A204.1 (cell line): ENCODE data around the gene SEC16A.

ENCODE experiments used
- FAIRE-seq: peaks from 2 replicates; lab custom pipeline; 2012; peaks lifted over from hg19 to GRCh38; lab: Jason Lieb, UNC

SEC16A gene

GRCh38 chr9:136504512-136505348, 21.9 kb upstream of the SEC16A start:
- no peak for FAIRE-seq

- FAIRE-seq = no peak
These were observed 20.2 kb upstream of the SEC16A start for GRCh38 chr9:136502940-136503550.

DNA sequence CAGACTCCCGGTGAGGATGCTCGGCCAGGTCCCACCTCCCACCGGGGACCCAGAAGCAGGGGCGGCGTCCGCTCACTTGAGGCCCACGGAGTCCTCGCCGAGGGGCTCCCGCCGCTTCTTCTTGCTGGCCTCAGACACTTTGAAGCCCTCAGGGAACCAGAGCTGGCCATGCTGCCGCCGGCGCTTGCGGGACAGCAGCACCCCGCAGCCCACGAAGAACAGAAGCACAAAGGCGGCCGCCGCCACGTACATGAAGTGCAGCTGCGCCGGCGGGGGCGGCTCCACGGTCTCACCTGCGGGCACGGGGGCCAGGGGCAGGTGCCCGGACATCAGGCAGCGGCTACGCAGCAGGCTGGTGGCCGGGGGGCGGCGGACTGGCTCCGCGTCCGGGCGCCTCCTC, 19.4 kb upstream of the SEC16A start:
- FAIRE-seq = no peak

DNA sequence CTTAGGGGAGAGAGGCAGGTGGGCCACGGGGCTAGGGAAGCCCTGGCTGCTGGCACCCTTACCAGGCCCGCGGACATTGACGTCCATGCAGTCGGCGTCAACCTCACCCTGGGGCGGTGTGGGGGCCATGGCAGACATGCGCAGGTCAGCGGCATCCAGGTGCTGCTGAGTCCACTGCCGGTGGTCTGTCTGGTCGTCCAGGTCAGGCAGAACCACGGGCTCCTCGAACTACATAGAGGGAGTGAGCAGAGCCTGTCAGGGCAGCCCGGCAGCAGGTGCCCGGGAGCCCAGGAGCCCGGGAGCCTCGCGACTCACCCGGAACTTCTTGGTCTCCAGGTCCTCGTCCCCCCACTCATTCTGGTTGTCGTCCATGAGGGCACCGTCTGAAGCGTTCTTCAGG, 18.8 kb upstream of the SEC16A start:
- no peak for FAIRE-seq

DNA sequence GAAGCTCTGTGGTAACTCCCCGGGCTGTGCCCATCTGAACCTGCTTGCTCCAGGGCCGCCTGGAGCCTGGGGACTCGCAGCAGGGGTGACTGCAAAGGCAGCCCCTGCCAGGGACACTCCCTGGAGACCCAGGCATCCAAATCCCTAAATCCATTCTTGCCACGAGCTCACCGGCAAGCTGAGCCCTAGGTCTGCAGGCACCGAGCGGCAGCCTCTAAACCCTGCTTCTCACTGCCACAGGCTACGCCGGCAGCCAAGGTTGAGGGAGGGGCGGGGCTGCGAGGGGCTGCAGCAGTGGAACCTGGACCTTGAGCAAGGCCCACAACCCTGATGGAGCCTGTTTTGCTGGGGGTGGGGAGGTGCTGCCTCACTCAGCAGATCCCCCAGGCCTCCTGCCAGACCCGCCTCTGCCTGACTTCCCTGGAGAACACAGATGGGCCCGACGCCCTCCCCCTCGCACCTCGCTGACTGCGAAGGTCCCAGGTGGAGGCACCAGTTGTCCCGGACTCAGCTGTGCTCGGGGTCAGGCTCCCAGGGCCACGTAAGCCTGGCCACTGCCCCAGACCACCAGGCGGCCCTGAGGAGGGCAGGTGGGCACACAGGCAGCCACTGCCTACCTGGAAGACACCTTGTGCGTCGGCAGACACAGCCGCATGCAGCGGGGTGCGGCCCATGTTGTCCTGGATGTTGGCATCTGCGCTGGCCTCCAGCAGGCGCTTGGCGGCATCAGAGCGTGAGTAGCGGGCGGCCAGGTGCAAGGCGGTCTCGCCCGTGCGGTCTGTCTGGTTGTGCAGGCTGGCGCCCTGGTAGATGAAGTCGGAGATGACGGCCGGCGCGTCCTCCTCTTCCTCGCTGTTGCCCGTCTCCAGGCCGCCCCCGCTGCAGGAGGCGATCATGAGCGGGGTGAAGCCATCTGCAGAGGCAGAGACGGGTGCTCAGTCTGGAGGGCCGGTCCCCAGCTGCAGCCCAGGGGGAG, 17.4 kb upstream of the SEC16A start:
- no peak for FAIRE-seq

DNA sequence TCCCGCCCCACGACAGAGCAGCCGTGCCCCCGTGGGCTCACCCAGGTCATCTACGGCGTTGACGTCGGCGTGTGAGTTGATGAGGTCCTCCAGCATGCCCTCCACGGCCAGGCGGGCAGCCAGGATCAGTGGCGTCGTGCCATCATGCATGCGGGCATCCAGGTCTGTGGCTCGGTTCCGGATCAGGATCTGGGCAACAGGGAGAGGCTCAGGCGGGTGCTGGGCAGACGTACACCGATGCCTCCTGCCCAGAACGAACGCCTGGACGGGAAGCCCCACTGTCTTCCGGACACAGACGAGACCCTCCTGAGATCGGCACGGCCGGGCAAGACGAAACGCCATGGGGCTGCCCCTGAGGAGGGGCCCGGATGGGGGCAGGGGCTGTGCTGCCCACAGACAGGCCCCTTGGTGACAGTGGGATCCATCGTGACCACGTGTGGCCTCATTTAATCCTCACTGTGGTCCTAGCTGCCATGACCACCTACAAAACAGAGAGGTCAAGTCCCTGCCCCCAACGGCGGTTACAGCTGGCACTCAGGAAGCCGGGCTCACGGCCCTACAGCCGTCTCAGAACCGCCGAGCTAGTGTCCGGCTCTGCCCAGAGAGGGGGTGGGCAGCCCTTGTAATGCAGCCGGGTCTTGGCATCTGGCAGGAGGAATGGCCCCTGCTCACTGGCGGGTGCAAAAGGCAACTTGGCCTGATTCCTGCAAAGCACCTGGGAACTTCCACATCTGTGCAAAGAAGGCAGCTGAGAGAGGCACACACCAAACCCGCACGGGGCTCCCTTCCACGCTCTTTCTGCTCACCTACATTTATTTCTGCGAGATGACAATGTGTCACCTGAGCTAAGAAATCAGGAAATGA, 16.5 kb upstream of the SEC16A start:
- no peak for FAIRE-seq

- FAIRE-seq = no peak
These were observed 15.3 kb upstream of the SEC16A start for GRCh38 chr9:136497916-136498695.

GRCh38 chr9:136496801-136497620, 14.2 kb upstream of the SEC16A start:
- FAIRE-seq = no peak

GRCh38 chr9:136496181-136496580, 13.3 kb upstream of the SEC16A start:
- no peak for FAIRE-seq

- FAIRE-seq = no peak
These were observed 12.5 kb upstream of the SEC16A start for GRCh38 chr9:136495238-136495800.

- FAIRE-seq = no peak
These were observed 11.8 kb upstream of the SEC16A start for GRCh38 chr9:136494531-136495215.

DNA sequence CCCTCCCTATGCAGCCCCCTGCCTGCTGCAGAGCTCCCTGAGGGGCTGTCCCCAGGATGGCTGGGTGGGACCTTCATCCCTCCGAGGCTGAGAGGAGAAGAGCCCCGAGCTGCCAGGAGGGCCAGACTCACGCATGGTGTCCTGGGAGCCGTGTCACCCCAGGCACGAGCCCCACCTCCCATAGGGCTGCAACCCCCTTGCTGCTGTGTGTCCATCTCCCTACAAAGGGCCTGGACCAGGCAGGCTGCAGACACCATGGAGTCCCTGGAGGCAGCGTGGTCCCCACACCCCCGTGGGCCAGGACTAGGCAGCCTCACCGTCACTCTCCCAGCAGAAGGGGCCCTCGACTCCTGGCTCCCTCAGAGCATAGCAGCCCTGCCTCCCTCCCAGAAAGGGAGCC, 11.2 kb upstream of the SEC16A start:
- no peak for FAIRE-seq

GRCh38 chr9:136493567-136493971, 10.7 kb upstream of the SEC16A start:
- FAIRE-seq = no peak

- no peak for FAIRE-seq
These were observed 10.2 kb upstream of the SEC16A start for GRCh38 chr9:136492978-136493522.

GRCh38 chr9:136489731-136490130, 6.9 kb upstream of the SEC16A start:
- no peak for FAIRE-seq

GRCh38 chr9:136488247-136489214, 5.7 kb upstream of the SEC16A start:
- FAIRE-seq = no peak

DNA sequence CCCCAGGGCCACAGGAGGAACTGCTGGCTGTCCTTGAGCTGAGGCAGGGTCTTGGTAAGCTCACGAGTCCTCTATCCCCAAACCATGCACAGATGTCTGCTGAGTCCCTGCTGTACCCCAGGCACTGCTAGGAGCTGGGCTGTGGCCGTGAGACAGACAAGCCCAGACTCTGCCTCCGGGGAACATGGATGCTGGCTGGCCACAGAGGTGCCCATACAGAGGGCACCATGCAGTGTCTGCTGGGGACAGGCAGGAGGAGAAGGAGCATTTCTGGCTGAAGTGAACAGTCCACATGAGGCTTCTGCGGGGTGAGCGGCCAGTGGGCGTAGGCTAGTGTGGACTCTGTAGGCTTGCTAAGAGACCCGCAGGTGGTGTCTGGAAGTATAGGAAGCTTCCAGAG, 4.8 kb upstream of the SEC16A start:
- FAIRE-seq = no peak
